Large intestine (tissue), 3 donors: Measurements from ENCODE around the gene MBD5. TPM values are rescaled to one million over a fixed set of nuclear protein-coding genes. Genes with fewer than 3 reads are reported as not detected.

Experiments used
- DNase-seq, 2 donors: peaks; one replicate each; pipeline versions ENCODE4 v3.0.0 to v3.0.0-alpha.2; 2013
- H3K27ac ChIP-seq: one replicate; pipeline ENCODE4 v1.5.1; 2013; ENCODE audit warnings: low read length
- H3K27me3 ChIP-seq: 2 replicates; pipeline ENCODE4 v1.6.1; 2013; ENCODE audit warnings: low read length; ENCODE audit not compliant: control insufficient read depth, insufficient read depth
- H3K36me3 ChIP-seq: 2 replicates; pipeline ENCODE4 v1.6.1; 2013; ENCODE audit warnings: low read length; ENCODE audit not compliant: control insufficient read depth, insufficient read depth
- H3K4me1 ChIP-seq: one replicate; pipeline ENCODE4 v1.6.1; 2013; ENCODE audit warnings: low read length; ENCODE audit not compliant: control insufficient read depth, insufficient read depth
- H3K4me3 ChIP-seq: one replicate; pipeline ENCODE4 v1.5.1; 2013; ENCODE audit warnings: low read length
- H3K9me3 ChIP-seq: one replicate; pipeline ENCODE4 v1.6.1; 2013; ENCODE audit warnings: mild to moderate bottlenecking, low read depth, low read length, moderate library complexity; ENCODE audit not compliant: control insufficient read depth
- WGBS: methylation state at CpG from one replicate; pipeline ENCODE4 v1.1.5; 2013; ENCODE audit warnings: low lambda C conversion rate; ENCODE audit not compliant: insufficient coverage; 5-methylcytosine and 5-hydroxymethylcytosine counted together
- polyA plus RNA-seq: library from polyadenylated mRNA; unstranded; fragments of 120-200 nt; gene quantifications from one replicate; pipeline ENCODE4 v1.2.1, GENCODE V29; 2013

MBD5 gene
- polyA plus RNA-seq, 1 donor, result 18.7 TPM

- Histone ChIP-seq H3K4me1 (no peaks in the 10 kb centered on the region), H3K4me3 (no peak overlapping the region), H3K27me3 (no peaks in the 10 kb centered on the region), H3K27ac (no peak overlapping the region), H3K9me3 (peaks cover 3% of the 10 kb centered on the region), H3K36me3 (peaks cover 13% of the 10 kb centered on the region)
- 100% methylated on average over 1 of the region's 4 CpGs for WGBS
- no peak for DNase-seq
These were observed 217.7 kb downstream of the MBD5 start for GRCh38 chr2:148238561-148238960.

- no CpG with 5 or more reads among the region's 1 CpG for WGBS
- Histone ChIP-seq H3K4me3 (no peak overlapping the region), H3K36me3 (peaks cover 11% of the 10 kb centered on the region), H3K4me1 (no peaks in the 10 kb centered on the region), H3K27ac (no peak overlapping the region), H3K27me3 (no peaks in the 10 kb centered on the region), H3K9me3 (peaks cover 3% of the 10 kb centered on the region)
- DNase-seq, result no peak
These were observed 219.9 kb downstream of the MBD5 start for GRCh38 chr2:148240838-148241237.

GRCh38 chr2:148244593-148245292 is 223.9 kb downstream of the MBD5 start:
- Histone ChIP-seq H3K4me1 (no peaks in the 10 kb centered on the region), H3K9me3 (peaks cover 3% of the 10 kb centered on the region), H3K4me3 (no peak overlapping the region), H3K27ac (no peak overlapping the region), H3K36me3 (peaks cover under 1% of the 10 kb centered on the region), H3K27me3 (no peaks in the 10 kb centered on the region)
- WGBS, result 93% methylated on average over 3 of the region's 5 CpGs
- no peak for DNase-seq

- WGBS, result no CpG with 5 or more reads among the region's 5 CpGs
- no peaks in the 10 kb centered on the region for H3K4me1 ChIP-seq
- no peaks in the 10 kb centered on the region for H3K27me3 ChIP-seq
- H3K27ac ChIP-seq, result no peak overlapping the region
- H3K9me3 ChIP-seq, result peaks cover 3% of the 10 kb centered on the region
- no peak for DNase-seq
- H3K36me3 ChIP-seq, result peaks cover 22% of the 10 kb centered on the region
- H3K4me3 ChIP-seq, result no peak overlapping the region
These were observed 231.1 kb downstream of the MBD5 start for GRCh38 chr2:148251993-148252392.

- Histone ChIP-seq H3K27ac (no peak overlapping the region), H3K27me3 (no peaks in the 10 kb centered on the region), H3K4me3 (no peak overlapping the region), H3K36me3 (peaks cover 22% of the 10 kb centered on the region), H3K4me1 (no peaks in the 10 kb centered on the region), H3K9me3 (peaks cover 3% of the 10 kb centered on the region)
- no CpG with 5 or more reads among the region's 2 CpGs for WGBS
- no peak for DNase-seq
These were observed 231.8 kb downstream of the MBD5 start for GRCh38 chr2:148252646-148253045.

- WGBS, result no CpG with 5 or more reads among the region's 6 CpGs
- Histone ChIP-seq H3K27me3 (no peaks in the 10 kb centered on the region), H3K36me3 (peaks cover 28% of the 10 kb centered on the region), H3K4me3 (no peak overlapping the region), H3K9me3 (peaks cover 3% of the 10 kb centered on the region), H3K27ac (no peak overlapping the region), H3K4me1 (no peaks in the 10 kb centered on the region)
- peak in 1 of 2 donors; percentile 31 for DNase-seq
These were observed 232.8 kb downstream of the MBD5 start for GRCh38 chr2:148253685-148254084.

- Histone ChIP-seq H3K9me3 (peaks cover 11% of the 10 kb centered on the region), H3K27me3 (no peaks in the 10 kb centered on the region), H3K27ac (no peak overlapping the region), H3K36me3 (peaks cover 33% of the 10 kb centered on the region), H3K4me3 (no peak overlapping the region), H3K4me1 (no peaks in the 10 kb centered on the region)
- 90% methylated on average over 2 of the region's 8 CpGs for WGBS
- DNase-seq, result no peak
These were observed 235.0 kb downstream of the MBD5 start for GRCh38 chr2:148255929-148256328.

- Histone ChIP-seq H3K36me3 (peaks cover 33% of the 10 kb centered on the region), H3K4me1 (no peaks in the 10 kb centered on the region), H3K9me3 (peaks cover 11% of the 10 kb centered on the region), H3K27me3 (no peaks in the 10 kb centered on the region), H3K27ac (no peak overlapping the region), H3K4me3 (no peak overlapping the region)
- DNase-seq, result no peak
- no CpG with 5 or more reads among the region's 6 CpGs for WGBS
These were observed 236.4 kb downstream of the MBD5 start for GRCh38 chr2:148257276-148257675.

- H3K4me1 ChIP-seq, result no peaks in the 10 kb centered on the region
- WGBS, result no CpG with 5 or more reads among the region's 10 CpGs
- H3K36me3 ChIP-seq, result peaks cover 33% of the 10 kb centered on the region
- H3K9me3 ChIP-seq, result peaks cover 11% of the 10 kb centered on the region
- no peak overlapping the region for H3K4me3 ChIP-seq
- no peak overlapping the region for H3K27ac ChIP-seq
- H3K27me3 ChIP-seq, result no peaks in the 10 kb centered on the region
- no peak for DNase-seq
These were observed 237.2 kb downstream of the MBD5 start for GRCh38 chr2:148258124-148258523.

GRCh38 chr2:148259674-148260073 is 238.8 kb downstream of the MBD5 start:
- WGBS, result no CpG with 5 or more reads among the region's 6 CpGs
- Histone ChIP-seq H3K36me3 (peaks cover 24% of the 10 kb centered on the region), H3K4me1 (no peaks in the 10 kb centered on the region), H3K9me3 (peaks cover 11% of the 10 kb centered on the region), H3K27me3 (no peaks in the 10 kb centered on the region), H3K27ac (no peak overlapping the region), H3K4me3 (no peak overlapping the region)
- DNase-seq, result peak in 1 of 2 donors; percentile 4

- no peaks in the 10 kb centered on the region for H3K4me1 ChIP-seq
- H3K27me3 ChIP-seq, result no peaks in the 10 kb centered on the region
- peaks cover 3% of the 10 kb centered on the region for H3K36me3 ChIP-seq
- H3K9me3 ChIP-seq, result peaks cover 8% of the 10 kb centered on the region
- 93% methylated on average over 2 of the region's 2 CpGs for WGBS
- no peak overlapping the region for H3K27ac ChIP-seq
- no peak overlapping the region for H3K4me3 ChIP-seq
- DNase-seq, result no peak
These were observed 243.0 kb downstream of the MBD5 start for GRCh38 chr2:148263890-148264289.
